Hepatocyte (in vitro differentiated cells): ENCODE measurements around the gene CCL23.

Source experiments
- EZH2 ChIP-seq: fragments of 200-600 bp; sonication (generic); IDR thresholded peaks from 2 replicates; pipeline ENCODE4 v1.6.1; 2016; ENCODE audit warnings: antibody characterized with exemption, mild to moderate bottlenecking, borderline replicate concordance
- EZH2phosphoT487 ChIP-seq: fragments of 200-600 bp; sonication (generic); IDR thresholded peaks from one replicate; pipeline ENCODE4 v1.6.1; 2018; ENCODE audit warnings: antibody characterized with exemption, mild to moderate bottlenecking, low read depth, moderate library complexity; ENCODE audit not compliant: unreplicated experiment, severe bottlenecking
- TF ChIP-seq, protein P1 (sequence below): fragments of 200-600 bp; sonication (generic); IDR thresholded peaks from 2 replicates; pipeline ENCODE4 v1.5.1; 2016; ENCODE audit warnings: antibody characterized with exemption, mild to moderate bottlenecking; ENCODE audit not compliant: poor library complexity

DNA sequence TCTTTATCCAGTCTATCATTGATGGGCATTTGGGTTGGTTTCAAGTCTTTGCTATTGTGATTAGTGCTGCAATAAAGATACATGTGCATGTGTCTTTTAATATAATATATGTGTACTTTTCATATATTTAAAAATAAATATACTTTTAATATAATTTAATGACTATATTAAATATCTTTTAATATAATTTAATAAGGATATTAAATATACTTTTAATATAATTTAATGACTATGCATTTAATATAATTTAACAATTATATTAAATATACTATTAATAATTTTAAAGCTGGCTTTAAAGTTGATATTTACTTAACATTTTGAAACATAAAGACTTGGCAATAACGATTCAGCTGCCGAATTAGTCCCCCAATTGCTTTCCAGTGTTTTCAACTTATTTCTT lies 1.2 kb downstream of the CCL23 start:
- TF ChIP-seq, protein P1, sequence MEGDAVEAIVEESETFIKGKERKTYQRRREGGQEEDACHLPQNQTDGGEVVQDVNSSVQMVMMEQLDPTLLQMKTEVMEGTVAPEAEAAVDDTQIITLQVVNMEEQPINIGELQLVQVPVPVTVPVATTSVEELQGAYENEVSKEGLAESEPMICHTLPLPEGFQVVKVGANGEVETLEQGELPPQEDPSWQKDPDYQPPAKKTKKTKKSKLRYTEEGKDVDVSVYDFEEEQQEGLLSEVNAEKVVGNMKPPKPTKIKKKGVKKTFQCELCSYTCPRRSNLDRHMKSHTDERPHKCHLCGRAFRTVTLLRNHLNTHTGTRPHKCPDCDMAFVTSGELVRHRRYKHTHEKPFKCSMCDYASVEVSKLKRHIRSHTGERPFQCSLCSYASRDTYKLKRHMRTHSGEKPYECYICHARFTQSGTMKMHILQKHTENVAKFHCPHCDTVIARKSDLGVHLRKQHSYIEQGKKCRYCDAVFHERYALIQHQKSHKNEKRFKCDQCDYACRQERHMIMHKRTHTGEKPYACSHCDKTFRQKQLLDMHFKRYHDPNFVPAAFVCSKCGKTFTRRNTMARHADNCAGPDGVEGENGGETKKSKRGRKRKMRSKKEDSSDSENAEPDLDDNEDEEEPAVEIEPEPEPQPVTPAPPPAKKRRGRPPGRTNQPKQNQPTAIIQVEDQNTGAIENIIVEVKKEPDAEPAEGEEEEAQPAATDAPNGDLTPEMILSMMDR: no peak
- TF ChIP-seq EZH2phosphoT487: no peak
- TF ChIP-seq EZH2: no peak
